GM21515 (cell line): ENCODE measurements around the gene CCDC97.
"Not testable (repeated sequence)": the region's sequence is repeated elsewhere in the genome, so short reads cannot be mapped to it uniquely, and the experiment has no call there.

ENCODE experiments used
- ATAC-seq: cut with Tn5 transposase; IDR thresholded peaks from one replicate; pipeline ENCODE4 v1.9.1; 2021; ENCODE audit not compliant: unreplicated experiment

The CCDC97 gene

DNA sequence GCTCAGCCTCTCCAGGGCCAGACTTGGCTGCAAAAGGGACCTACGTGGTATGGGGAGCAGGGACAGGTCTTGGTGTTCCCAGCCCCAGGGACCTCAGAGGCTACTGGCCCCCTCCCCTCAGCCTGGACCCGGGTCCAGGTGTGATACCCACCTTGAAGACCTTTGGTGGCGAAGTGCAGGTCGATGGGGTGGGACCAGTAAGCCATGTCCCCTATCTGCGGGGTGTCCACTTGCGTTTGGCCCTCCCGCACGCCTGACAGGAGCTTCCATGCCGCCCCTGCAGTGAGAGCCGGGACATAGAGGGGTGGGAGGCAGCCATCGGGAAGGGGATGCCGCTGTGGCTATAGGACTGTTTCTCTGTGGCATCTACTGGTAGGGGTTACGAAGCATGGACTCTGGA, 47.8 kb downstream of the CCDC97 start:
- no peak for ATAC-seq

DNA sequence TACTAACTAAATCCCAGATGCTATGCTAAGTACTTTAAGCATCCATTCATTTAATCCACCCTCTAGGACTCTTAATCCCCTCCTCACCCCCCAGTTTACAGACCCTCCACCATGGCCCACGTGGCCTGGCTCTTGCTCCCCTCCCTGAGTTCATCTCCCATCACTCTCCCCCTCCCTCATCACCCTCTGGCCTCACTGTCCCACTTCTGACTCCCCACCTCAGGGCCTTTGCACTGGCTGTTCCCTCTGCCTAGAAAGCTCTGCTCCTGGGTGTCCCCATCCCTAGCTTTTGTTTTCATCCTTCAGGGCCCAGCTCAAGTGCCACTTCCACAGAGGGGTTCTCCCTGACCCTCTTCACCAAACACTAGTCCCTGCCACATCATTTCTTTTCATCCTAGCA, 49.8 kb downstream of the CCDC97 start:
- no peak for ATAC-seq

- ATAC-seq, result no peak
Observed at GRCh38 chr19:41362143-41362847, 52.3 kb downstream of the CCDC97 start.

GRCh38 chr19:41363371-41363752, 53.4 kb downstream of the CCDC97 start:
- no peak for ATAC-seq

DNA sequence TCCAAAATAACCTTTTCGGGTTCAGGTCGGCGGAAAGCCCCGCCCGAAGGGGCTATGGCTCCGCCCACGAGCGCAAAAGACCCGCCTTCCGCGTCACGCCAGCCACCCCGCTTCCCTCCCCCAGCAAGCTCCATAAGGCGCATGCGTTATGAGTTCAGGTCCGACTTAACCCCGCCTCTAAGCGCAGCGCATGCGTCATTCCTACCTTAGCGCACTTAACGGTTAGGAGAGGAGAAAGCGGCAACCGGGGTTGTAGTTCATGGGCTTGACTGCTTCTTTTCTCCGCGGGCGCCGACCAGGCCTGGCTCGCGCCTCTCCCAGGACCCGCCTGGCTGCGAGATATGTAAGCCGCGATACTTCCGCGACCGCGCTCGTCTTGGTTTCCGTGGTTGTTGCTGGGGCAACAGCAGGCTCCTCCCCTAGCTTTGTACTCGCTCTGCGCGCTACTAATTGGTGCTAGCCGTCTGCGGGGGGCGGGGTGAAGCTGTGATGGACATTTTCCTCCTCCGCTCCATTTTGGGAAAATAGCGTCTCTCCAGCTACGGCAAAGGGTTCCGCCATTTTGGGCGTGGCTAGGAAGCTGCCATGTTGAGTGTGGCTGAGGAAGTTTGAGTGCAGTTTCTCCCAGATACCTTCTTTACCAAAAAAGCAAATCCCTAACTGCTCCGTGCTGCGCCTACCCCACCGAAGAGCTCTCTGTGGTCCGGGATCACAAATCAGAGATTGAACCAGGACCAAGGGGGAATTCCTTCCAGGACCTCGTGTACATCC, 54.0 kb downstream of the CCDC97 start, which contains the start of gene B9D2:
B9D2 (minus strand) TSS at position 397 of the 771 bp plus-strand sequence. CDS start 630 bp downstream, outside the sequence.
- ATAC-seq, result peak; percentile 77

DNA sequence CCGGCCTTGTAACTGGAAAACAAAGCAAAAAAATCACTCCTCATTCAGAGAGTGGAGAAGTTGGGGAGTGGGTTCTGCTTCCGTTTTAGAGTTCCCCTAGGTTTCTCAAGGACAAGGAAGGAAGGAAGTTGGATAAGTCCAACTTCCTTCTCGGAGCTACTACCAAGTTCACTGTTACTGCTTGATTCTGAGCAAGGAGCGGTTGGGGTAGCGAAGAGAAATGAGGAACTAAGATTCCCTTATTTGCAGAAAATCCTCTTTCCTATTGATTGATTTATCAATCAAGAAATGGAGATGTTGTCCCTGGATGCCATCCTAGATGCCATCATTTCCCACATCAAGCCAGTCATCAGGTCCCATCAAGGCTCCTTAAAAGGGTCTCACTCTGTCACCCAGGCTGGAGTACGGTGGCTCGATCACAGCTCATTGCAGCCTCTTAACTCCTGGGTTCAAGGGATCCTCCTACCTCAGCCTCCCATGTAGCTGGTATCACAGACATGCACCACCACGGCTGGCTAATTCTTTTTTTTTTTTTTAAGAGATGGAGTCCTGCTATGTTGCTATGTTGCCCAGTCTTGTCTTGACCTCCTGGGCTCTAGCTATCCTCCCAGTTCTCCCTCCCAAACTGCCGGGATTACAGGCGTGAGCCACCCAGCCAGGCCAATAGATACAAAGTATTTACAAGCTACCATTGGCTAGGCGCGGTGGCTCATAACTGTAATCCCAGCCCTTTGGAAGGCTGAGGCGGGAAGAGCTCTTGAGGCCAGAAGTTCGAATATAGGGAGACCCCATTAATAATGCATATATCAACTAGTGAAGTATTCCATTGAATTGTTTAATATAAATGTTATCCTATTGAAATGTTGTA, 54.8 kb downstream of the CCDC97 start:
- ATAC-seq, result no peak

- no peak for ATAC-seq
Observed at GRCh38 chr19:41366089-41366488, 56.1 kb downstream of the CCDC97 start.

DNA sequence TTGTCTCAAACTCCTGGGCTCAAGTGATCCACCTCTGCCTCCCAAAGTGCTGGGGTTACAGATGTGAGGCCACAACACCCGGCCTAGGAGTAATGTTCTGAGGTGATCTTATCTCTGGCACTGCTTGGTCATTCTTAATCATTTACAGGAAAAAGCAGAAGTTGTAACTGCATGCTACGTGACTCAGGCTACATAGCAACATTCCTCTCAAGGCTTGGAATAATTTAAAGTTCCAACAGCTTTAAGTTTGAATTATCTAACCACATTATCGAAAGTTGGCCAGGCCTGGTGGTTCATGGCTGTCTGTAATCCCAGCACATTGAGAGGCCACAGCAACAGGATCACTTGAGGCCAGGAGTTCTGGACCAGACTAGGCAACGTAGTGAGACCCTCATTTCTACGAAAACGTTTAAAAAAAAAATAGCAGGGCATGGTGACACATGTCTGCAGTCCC, 57.9 kb downstream of the CCDC97 start:
- ATAC-seq, result no peak

DNA sequence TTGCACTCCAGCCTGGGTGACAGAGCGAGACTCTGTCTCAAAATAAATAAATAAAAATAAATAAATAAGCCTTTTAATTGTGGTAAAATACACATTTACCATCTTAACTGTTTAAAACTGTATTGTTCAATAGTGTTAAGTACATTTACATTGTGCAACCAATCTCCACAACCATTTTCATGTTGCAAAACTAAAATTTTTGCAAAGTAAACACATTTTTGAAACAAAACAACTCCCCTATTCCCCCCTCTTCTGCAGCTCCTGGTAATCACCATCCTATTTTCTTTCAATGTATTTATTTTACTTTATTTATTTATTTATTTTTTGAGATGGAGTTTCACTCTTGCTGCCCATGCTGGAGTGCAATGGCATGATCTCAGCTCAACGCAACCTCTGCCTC, 59.8 kb downstream of the CCDC97 start:
- no peak for ATAC-seq

DNA sequence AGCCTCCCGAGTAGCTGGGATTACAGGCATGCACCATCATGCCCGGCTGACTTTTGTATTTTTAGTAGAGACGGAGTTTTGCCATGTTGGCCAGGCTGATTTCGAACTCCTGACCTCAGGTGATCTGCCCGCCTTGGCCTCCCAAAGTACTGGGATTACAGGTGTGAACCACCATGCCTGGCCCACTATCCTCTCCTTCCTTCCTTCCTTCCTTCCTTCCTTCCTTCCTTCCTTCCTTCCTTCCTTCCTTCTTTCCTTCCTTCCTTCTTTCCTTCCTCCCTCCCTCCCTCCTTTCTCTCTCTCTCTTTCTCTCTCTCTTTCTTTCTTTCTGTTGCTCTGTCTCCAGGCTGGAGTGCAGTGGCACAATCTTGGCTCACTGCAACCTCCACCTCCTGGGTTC, 61.1 kb downstream of the CCDC97 start:
- not testable (repeated sequence) for ATAC-seq

GRCh38 chr19:41371541-41371940, 61.6 kb downstream of the CCDC97 start:
- no peak for ATAC-seq

GRCh38 chr19:41372501-41372900, 62.5 kb downstream of the CCDC97 start:
- ATAC-seq, result no peak

DNA sequence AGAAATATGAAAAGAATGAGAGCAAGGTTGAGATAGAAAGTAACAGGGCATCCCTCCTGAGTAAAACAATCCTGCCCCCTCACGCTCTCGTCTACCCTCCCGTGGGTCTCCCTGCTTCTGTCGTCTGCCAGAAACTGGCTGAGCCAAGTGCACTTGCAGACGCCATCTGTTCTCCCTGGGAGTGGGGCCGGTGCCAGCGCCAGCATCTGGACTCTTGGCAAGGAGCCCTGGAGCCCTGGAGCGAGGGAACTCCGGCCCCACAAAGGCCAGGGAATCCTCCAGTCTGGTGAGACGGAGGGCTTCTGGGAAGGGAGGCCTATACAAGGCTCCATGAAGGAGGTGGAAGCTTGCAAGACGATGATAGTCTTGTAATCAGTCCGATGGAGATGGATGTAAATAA, 64.0 kb downstream of the CCDC97 start:
- no peak for ATAC-seq
